GM19025 (cell line): ENCODE results near the gene BMP7.
"Not testable (repeated sequence)": the region's sequence is repeated elsewhere in the genome, so short reads cannot be mapped to it uniquely, and the experiment has no call there.

ENCODE experiments used
- ATAC-seq: cut with Tn5 transposase; IDR thresholded peaks from one replicate; pipeline ENCODE4 v1.9.1; 2021; ENCODE audit warnings: mild to moderate bottlenecking, low read depth, moderate library complexity; ENCODE audit not compliant: unreplicated experiment

Gene BMP7

DNA sequence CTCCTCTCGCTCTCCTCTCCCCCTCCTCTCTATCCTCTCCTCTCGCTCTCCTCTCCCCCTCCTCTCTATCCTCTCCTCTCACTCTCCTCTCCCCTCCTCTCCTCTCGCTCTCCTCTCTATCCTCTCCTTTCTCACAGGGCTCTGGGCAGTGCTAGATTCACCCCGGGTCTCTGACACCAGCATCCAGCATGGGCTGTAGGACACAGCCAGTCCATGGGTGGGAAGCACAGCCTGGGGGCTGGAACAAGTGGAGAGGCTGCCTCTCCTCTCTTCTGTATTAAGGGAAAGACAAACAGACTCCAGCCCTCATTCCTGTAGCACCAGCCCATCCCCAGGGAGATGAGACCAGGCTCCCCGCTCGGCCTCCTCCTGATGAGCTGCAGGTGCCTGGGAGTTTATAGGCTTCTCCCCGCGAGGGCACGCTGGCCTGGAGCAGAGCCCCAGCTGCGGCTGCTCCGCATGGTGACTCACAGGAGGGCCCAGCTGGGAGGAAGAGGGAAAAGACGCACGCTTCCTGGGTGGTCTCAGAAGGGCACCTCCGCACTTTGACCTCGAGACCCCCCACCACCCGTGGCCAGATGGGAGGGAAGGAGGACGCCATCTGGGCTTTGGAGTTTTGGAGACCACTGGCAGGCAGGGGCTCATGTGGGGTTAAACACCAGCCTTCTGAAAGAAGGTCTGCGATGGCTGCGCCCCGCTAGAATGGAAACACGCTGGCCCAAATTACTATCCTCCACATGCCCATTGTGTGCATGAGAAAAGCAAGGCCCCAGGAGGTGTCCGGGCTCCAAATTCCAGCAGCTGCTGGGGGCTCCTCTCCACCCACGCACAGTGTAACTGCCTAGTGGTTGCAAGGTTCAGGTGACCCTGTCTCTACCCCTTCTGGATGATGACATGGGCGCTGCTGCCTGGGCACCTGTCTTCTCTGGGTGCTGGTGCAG lies 68.0 kb downstream of the BMP7 start:
- ATAC-seq, result no peak

DNA sequence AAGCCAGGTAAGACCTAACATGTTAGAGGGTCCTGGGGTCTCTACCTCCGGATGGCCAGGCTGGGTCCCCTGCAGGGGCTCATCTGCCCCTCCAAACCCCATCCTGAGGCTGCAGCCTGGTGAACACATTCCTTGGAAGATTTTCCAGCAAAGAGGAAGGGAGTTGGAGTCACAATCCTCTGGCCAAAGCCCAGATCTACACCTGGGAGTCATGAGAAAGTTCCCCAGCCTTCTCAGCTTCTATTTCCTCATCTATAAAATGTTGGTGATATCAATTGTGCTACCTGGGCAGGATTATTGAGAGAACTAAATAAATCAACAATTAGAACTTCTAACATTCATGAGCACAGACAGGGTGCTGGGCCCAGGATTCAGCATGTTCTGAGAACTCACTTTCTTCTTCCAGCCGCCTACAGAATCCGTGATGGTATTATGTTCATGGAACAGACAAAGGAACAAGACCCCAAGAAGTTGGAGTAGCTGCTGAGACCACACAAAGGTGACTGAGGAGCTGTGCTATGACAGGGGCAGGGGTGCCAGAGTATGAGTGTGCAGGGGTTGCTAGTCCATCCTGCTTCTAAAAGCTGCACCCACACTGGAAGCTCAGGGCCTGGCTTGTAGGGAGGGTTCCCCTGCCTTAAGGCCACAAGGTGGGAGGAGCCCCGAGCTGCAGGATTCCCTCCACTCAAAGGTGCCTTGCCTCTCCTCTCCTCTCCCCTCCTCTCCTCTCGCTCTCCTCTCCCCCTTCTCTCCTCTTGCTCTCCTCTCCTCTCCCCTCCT lies 68.9 kb downstream of the BMP7 start:
- no peak for ATAC-seq

DNA sequence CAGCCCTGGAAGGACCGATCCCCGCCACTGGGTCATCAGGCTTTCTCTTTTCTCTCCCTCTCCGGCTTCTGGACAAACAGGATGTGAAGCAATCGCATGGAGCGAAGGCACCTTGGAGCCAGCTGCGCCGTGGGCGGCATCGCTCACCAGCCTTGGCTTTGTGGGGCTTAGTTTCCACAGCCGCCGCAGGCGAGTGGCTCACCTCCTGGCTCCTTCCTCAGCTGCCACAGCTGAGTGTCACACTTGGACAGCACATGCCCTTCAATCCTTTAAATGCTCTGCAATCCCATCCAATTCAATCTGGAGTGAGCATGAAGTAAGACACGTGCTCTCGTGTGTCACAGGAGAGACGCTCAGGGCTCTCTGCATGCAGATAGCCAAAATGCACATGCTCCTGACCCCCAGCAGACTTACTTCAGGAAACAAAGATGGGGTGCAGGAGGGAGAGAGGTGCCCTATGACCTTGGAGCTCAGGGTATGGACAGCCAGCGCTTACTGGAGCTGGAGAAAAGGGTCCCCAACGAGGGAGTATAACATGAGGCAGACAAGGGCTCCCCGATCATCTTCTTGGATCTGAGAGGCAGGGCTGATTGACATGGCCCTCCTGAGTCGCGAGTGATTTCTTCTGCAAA lies 70.9 kb downstream of the BMP7 start:
- no peak for ATAC-seq

DNA sequence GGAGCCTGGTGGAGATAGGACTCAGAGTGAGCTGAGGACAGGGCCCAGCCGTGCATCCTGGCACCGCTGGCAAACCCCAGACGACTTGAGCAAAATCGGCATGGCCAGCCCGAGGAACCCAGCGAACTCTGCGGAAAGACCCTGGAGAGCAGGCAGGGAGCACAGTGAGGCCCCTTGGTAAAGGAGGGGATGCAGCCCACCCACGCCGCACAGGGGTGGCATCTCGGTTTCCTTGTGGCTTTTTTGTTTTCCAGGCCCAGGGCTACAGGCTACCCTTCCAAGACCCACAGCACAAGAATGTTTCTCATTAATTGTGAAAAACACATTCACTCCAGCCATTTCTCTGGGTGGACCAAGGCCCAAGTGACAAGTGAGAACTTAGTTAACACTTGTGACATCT lies 71.4 kb downstream of the BMP7 start:
- no peak for ATAC-seq

DNA sequence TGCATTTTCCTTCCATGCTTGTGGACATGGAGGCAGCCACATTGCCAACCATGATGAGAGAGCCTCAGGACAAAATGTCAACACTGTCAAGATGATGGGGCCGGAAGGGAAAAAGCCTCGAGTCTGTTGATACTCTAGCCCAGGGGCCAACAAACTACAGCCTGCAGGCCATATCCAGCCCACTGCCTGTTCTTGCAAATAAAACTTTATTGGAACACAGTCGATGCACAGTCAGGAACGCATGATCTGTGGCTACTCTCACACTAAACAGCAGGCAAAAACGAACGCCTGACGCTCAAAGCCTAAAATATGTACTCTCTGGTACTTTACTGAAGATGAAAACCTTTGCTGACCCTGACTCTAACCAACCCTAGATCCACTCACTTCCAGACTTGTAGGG lies 72.3 kb downstream of the BMP7 start:
- ATAC-seq, result no peak

DNA sequence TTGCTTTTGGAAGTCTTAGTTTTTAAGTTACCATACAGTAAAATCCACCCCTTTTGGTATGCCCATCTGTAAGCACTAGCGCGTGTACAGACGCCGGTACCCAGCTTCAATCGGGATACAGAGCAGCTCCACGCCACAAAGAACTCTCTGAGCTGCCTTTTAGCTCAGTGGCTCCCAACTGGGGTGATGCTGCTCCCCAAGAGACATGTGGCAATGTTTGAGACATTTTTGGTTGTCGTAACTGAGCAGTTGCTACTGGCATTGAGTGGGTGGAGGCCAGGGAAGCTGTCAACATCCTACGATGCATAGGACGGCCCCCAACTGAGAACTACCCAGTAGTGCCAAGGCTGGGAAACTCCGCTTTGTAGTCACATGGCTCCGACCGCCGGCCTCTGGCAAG lies 73.3 kb downstream of the BMP7 start:
- no peak for ATAC-seq

DNA sequence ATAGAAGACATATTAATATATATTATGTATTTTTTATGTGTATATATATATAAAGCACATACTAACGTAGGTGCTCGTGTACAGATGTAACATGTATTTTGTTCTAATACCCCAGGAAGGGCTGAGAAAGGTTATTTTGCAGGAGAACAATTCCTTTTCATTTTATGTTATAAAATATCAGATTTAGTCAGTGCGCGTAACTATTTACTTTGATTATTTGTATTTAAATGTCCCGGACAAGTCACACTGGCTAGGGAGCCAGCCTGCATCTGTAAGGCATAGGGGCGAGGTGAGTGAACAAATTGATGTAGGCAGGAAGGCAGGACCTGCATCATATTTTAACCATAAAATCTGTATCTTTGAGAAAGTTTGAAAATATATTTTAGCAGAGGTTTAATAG lies 74.1 kb downstream of the BMP7 start:
- no peak for ATAC-seq

DNA sequence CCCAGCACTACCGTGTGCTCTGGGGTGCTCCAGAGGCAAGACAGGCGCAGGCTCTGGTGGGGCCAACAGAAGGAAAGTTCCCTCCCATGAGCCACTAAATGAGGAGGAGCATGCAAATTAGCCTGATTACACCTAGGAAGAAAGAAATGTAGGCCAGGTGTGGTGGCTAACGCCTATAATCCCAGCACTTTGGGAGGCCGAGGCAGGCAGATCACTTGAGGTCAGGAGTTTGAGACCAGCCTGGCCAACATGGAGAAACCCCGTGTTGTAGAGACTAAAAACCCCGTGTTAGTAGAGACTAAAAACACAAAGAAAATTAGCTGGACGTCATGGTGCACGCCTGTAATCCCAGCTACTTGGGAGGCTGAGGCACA lies 75.2 kb downstream of the BMP7 start:
- ATAC-seq, result not testable (repeated sequence)

DNA sequence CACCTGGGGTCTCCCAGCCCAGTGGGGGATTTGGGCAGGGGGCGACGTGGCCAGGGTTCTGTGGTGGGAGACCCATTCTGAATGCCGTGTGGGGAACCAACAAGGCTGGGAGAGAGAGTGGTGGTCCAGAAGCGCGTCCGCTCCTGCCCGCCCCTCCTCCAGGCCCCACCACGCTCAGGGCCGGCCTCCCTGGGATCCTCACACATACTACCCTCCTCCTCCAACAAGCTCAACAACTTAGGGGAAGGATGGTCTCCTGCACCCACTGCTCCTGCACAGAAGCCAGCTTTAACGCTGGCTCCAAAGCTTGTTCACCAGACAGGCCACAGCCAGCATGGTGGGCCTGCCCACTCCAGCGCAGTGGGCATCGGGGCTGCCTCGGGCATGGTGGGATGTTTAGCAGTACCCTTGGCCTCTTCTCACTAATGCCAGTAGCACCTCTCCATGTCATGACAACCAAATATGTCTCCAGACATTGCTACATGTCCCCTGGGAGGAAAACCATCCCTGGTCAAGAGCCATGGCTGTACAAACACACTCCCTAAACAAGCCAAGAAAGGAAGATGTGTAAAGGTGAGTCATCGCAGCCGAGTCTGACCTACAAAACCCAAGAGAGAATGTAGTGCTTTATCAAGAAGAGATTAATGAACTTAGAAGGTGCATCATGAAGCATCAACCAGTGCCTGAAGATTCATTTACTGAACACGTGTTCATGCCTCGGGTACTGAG lies 75.7 kb downstream of the BMP7 start:
- no peak for ATAC-seq

DNA sequence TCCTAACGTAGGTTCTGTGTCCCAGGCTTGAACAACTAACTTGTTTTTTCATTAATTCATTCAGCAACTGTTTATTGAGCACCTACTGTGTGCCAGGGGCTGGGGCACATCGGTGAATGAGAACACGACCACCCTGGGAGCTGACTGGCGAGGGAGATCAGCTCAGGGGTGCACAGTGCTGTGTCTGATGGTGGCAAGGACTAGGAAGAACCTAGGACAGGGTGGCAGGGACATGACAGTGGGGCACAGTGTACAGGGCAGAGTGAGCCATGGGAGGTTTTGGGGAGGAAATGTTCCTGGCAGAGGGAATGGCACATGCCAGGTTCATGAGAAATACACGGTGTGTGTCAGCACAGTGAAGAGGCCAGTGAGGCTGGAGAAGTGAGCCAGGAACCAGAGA lies 76.7 kb downstream of the BMP7 start:
- ATAC-seq, result no peak

DNA sequence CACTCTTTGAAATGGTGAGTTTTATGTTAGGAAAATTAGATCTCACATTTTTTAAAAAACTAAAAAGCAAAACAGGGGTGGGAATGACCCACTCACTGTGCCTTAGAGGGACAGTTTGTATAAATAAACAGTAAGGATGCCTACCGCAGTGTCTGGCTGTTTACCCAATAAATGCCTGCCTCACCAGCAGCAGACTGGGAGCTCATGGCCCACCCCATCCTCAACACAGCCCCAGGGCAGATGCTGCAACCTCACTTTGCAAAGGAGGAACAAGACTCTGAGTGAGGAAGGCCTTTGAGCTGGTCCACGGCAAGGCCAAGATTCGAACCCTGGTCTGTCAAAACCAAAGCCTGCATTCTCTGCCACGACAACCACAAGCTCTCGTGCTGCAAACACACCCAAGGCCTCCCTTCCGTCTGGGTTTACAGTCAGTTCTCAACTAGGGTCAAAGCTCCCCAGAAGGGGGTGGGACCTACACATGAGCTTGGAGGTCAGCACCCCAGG lies 77.8 kb downstream of the BMP7 start:
- no peak for ATAC-seq

DNA sequence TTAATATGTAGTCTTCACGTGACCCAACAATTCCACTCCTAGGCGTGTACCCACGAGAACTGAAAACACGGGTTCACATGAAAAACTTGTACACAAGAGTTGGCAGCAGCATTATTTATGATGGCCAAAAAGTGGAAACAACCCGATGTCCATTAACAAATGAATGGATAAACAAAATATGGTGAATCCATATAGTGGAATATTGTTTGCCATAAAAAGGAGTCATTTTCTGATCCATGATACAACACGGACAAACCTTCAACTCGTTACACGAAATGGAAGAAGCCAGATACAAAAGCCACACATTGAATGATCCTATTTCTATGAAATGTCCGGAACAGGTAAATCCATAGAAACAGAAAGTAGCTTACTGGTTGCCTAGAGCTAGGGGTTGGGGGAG lies 78.4 kb downstream of the BMP7 start:
- ATAC-seq, result no peak

DNA sequence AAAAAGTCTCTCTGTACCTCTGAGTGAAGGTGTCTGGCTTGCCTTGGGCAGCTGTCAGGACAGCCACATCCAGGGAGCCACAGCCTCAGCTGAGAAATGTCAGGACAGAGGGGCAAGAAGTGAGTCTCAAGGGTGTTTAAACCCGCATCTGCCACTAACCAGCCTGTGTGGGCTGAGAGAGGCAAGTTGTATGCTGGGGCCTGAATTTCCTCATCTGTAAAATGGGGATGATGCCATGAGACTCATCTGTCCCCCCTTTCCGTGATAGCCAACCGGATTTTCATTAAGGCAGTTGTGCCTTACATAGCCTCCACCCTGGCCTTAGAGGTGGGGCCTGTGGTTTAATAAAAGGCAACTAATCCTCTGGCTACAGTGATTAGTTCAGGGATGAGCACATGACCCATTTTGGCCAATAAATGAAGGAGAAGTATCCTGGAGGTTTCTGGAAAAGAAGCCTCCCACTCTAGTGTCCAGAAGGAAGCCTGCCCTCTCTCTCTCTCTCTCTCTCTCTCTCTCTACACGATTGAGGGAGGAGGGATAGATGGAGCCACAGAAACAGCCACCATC lies 79.3 kb downstream of the BMP7 start:
- ATAC-seq, result no peak

DNA sequence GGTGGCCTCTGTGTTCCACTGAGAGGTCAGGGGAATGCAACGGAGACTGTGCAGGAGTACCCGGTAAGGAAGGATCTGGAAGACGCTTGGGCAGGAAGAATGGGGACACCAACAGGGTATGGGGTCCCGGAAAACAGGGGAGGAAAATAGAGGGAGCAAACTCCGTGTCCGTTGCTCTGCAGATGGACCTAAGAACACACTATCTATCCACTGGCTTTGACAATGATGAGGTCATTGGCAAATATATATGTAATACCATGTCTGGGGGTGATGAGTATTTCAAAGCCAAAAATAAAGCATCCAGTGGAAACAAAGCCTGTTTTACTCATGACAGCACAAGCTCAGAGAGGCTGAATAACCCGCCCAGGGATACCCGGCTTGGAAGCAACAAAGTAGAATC lies 80.2 kb downstream of the BMP7 start:
- no peak for ATAC-seq

DNA sequence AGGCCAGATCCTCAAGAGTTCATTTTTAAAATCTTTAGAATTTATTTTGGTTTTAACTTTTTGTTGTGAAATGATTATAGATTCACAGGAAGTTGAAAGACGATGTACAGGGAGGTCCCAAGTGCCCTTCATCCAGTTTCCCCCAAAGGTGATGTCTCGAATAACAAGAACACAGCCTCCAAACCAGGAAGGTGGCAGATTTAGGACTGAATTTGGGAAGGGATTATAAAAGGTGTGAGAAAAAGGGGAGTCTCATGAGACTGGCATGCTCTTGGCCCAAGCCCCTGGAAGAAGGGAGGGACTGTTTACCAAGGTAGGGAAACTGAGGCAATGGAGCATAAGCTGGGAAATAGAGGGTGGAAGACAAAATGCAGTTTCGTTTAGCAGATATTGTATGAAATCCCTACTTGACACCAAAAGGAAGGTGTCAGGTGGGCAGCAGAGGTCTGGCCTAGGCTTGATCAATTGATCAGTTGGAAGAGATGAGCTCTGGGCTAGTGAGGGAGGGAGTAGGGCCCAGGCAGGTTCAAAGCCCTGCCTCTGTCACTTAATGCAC lies 81.2 kb downstream of the BMP7 start:
- no peak for ATAC-seq

DNA sequence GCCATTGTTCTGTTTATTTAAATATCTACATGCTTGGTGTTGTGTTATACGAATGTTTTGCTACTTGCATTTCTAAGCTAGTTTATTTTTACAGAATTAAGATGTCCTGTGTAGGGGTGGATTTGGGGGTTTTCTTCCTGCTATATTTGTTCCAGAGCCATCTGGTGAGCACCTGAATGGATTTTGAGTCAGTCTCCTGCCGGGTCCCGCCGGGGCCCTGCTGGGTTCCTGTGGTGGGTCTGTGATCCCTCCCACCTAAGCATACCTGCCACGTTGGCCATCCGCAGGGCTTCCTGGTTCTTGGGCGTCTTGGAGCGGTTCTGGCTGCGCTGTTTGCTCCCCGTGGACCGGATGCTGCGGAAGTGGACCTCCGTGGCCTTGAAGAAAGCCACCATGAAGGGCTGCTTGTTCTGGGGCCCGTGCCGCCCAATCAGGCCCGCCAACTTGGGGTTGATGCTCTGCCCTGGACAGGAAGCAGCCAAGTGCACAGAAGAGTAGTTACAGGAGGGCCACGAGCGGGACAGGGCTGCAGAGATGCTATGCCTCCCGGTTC lies 82.9 kb downstream of the BMP7 start:
- no peak for ATAC-seq

DNA sequence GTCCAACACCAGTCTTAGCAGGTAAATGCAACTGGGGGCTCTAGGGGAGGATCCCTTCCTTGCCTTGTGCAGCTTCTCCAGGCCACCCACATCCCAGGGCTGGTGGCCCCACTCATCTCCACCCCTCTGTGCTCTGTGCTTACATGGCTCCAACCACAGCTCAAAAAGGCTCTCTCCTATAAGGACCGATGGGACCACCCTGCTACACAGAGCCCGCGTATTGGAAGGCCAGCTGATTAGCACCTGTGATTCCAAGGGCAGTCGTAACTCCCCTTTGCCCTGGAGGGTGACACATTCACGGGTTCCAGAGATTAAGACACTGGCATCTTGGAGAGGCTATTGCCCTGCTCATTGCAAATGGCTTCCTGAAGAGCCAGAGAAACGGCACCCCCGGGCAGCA lies 84.8 kb downstream of the BMP7 start:
- ATAC-seq, result no peak

DNA sequence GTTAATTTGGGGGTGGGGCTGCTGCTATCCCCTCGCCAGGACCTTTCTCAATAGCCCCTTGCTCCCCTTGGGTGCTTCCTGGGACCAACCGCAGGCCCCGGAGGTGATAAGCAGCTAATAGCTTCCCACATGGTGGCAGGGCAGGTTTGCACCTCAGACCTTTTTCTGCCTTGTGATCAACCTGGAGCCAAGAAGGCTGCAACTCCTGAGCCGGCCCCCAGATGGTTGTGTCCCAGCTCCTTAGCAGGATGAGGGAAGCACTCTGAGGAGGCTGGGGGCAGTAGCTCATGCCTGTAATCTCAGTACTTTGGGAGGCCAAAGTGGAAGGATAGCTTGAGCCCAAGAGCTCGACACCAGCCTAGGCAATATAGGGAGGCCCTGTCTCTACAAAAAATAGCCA lies 85.5 kb downstream of the BMP7 start:
- no peak for ATAC-seq

DNA sequence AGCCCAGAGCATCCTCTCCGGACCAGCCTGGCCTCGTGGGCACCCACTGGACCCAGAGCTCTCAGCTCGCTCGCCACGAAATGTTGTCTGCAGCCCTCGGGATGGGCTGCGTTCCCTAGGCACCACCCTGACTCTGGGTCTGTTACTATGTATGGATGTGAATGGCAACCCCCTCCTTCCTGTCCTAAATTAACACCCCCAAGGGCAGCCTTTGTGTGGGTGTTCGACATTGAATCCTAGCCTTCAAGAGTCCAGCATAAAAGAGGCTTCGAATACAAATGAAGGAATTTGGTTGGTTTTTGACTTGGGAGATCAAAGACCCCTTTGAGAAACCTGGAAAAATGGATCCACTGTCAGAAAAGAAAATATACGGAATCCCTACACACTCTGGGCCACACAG lies 86.1 kb downstream of the BMP7 start:
- no peak for ATAC-seq

DNA sequence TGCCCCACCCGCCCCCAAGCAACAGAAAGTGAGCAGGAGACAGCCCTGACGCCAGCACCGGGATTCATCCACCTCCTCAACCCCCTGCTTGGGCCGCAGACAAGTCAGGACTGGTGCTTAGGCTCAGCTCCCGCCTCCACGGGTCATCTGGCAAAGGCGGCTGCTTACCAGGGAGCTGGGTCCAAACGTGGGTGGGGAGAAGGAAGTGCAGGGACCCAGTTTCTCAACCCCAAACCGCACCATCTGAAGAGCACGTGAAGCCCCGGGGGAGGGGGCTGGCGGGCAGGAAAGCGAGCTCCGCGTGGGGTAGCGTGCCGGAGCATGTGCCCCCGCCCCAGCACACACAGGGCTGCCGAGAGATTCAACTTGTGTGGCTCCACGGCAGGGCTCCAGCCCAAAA lies 87.2 kb downstream of the BMP7 start:
- ATAC-seq, result no peak
